NCI-H526 (cell line): ENCODE measurements around the gene DHX16.

ENCODE experiments used
- DNase-seq, 2 experiments: peaks; one replicate each; lab custom pipeline; 2025; lab: John Stamatoyannopoulos, UW

The DHX16 gene

DNA sequence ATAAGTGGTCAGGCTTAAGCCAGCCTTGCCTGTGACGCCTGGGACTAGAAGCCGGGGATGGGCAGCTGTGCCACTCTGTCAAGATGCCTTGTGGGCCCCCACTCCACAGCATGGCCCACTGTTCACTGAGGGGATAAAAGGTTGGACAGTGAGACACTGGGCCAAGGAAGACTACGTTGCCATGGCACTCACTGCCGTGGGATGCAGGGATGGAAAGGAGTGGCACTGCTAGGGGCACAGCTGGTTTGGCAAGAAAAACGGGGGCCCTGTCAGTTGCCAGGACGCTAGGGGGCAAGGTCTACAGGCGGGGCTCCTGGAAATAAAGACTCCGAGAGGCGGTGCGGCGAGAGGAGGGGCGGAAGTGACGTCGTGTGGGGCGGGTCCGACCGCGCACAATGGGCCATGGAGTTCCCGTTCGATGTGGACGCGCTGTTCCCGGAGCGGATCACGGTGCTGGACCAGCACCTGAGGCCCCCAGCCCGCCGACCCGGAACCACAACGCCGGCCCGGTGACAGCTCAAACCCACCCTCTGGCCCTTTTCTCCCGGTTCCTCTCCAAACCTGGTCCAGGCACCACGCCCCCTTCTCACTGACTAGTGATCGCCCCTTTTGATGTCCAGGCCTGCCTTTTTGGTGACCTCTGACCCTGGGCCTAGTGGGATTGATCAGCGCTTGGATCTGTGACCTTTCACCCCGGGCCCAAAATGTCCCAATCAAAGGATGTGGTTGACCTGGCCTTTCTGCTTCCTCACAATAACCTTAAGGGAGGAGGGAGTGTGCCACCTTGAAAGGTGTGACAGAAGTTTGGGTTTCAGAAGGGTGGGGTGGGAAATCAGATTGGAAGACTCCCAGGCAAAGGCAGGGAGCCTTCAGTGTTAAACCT, 46.1 kb downstream of the DHX16 start, which contains the start of gene ATAT1:
ATAT1 (plus strand) TSS at position 391 of the 883 bp plus-strand sequence.
- DNase-seq = peak; percentile 71 to 86

- no peak for DNase-seq
Measured at GRCh38 chr6:30625511-30625910, 47.3 kb downstream of the DHX16 start.

DNA sequence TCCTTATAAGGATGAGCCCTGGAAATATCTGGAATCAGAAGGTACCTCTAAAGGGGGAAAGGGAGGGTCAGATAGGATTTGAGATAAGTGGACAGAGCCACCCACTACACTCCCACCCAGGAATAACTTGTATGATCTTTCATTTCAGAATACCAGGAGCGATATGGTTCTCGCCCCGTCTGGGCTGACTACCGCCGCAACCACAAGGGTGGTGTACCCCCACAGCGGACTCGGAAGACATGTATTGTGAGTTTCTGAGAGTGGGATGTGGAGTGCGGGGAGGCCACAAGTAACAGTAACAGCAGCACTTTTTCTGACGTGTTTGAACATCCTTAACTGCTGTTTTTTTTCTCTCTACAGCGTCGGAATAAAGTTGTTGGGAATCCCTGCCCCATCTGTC, 53.2 kb downstream of the DHX16 start:
- DNase-seq = no peak

DNA sequence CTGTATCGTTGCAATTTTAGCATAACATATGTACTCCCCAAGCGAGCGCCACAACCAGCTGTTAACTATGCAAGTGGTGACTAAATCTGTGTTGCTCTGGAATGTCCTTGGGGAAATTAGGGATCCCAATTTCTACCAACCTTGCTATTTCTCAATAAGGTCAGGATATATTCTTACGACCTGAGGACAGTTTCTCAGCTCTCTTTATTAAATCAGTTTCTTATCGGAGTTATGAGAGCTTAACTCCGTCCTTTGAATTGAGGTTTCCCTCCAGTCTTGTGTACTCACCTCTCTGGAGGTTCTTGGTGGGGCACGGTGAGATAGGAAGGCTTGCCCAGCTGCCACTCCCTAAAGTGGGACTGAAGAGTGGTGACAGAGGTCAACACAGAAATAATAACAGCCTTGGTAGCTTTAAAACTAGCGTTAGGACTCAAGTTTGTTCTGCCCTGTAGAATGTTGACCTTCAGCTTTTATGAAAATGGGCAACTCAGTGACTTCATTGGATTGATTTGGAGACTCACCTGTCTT, 54.5 kb downstream of the DHX16 start:
- DNase-seq = no peak

GRCh38 chr6:30617565-30618269, 55.1 kb downstream of the DHX16 start, which contains the start of gene MRPS18B:
Gene MRPS18B, plus strand, starts transcription at chr6:30617840. Its CDS starts 26 bp downstream, at chr6:30617866.
- DNase-seq = peak; percentile 97 to 98

- DNase-seq = peak; percentile 99
Measured at GRCh38 chr6:30616811-30617564, 55.8 kb downstream of the DHX16 start, which contains the start of gene PPP1R10. Gene PPP1R10, minus strand, starts transcription at chr6:30617243. Its CDS starts 7,299 bp downstream, at chr6:30609944.

- peak in 1 of 2 experiments; percentile 25 for DNase-seq
Measured at GRCh38 chr6:30615958-30616810, 56.6 kb downstream of the DHX16 start.

GRCh38 chr6:30615219-30615957, 57.4 kb downstream of the DHX16 start:
- peak; percentile 29 to 55 for DNase-seq

GRCh38 chr6:30614843-30615218, 58.0 kb downstream of the DHX16 start:
- DNase-seq = peak; percentile 92 to 94

DNA sequence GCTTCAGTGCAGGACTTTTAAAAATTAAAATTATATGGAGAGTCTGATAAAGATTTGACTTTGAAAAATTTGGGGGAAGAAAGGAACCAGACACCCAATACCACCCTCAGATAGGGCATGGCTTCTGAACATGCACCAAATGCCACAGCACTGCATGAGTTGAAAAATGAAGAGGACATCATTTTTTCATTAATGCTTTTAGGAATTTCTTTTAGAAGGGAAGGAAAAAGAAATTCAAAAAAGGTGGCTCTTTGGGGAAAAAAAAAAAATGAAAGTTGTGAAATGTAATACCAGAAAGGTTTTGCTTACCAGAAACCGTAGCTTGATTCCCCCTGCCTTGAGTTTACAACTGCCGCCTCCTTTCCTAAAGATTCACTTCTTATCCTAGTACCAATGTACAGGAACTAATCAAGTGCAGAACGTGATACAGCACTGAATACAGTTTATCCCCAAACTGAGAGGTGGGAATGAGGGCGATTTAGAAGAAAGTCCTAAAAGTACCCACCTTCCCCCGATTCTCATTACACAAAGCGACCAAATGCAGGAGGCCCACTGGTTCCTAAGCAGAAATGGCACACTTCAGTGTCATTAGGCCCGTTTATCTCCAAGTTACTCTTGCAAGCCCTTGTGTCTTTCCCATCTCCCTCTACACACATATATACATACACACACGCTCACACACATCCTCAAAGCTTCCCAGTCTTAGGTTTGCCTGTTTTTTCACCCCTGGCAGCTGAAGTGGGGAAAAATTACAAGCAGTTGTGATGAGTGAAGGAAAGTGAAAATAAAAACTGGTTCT, 58.6 kb downstream of the DHX16 start:
- no peak for DNase-seq

DNA sequence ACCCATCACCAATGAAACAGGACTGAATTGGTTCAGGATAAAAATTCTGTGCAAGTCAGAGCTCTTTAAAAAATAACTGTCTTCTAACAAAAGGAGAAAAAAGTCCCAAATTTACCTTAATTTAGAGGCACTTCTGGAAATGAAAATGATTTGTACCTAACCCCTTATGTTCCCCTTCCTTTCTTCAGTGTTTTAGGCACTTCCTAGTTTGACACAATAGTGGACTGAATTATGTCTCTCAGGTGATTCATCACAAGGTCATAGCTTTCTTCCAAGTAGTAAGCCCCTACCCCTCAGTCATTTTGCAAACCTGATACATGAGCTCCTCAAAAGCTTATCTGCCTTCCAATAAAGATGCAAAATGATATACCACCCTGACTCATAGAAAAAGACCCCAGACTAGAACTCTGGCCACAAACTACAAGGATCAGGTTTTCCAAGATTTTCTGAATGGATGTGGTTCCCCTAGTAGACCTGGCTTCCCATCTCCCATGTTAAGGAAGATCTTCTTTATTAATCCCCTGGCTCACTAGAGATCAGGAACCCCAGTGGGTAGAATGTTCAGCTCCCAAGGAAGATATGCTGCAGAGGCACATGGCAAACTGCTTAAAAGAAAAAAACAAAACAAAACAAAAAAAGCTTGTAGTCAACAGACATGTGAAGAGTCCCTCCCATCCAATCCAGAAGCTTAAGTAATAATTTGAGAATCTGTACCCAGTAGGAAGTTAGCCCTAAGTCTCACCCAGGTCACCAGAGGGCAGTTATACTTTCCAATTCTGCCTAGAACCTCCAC, 59.4 kb downstream of the DHX16 start:
- DNase-seq = no peak

DNA sequence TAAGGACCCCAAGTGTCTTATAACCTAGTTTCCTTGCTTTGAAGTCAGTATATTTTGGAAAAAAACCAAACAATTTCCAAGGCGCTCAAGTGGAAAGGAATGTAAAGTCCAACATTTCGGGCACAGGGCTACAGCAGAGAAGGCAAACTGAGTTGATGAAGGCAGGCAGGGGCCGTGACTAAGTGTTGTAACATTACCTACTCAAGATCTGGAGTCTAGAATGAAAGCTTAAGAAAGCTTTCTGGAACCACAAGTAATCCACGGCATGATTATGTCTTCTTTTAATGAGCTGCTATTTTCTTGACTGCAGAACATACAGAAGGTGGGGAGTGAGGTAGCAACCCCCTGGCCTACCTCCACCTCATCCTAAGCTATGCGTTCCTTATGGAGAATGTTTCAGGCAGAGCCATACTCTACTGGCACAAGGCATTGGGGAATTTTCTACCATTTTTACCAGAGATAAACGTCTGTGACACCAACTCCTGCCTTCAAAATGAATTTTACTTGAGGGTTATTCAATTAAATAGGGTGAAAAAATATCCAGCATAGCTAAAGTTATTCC, 60.0 kb downstream of the DHX16 start:
- no peak for DNase-seq

DNA sequence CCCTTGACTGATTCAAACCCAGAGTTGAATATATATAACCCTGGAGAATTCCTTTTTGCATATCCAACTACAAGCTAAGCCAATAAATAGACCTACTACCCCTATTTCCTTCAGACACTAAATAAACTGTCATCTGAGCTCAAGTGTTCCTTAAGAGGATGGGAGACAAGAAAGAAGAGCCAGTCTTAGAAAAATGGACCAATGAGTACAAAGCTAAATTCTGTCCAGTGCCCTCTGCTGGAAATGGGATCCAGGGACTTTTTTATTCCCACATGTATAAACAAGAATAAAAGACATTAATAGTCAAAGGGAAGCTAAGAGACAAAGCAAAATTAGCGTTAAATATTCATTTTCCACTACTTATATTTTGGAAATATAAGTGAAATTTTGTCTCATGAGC, 60.6 kb downstream of the DHX16 start:
- DNase-seq = no peak

- no peak for DNase-seq
Measured at GRCh38 chr6:30611856-30612194, 61.0 kb downstream of the DHX16 start.

GRCh38 chr6:30611150-30611855, 61.5 kb downstream of the DHX16 start:
- DNase-seq = no peak

DNA sequence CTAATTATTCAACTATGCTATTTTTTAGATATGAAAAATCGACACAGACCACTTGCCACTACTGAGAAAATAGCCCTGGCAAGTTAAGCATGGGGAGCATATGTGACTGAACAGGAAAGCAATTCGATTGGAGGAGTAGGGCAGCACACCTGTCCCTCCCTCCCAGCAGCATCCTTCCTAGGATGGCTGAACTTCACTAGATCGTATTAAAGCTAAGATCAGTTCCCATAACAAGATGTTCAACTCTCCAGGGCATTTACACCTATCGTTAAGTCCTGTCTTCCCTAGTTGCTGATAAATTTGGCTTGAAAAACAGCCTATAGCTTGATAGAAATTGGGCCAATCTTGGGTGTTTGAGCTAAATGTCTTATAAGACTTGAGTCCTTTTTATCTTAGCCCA, 62.7 kb downstream of the DHX16 start:
- no peak for DNase-seq

- DNase-seq = no peak
Measured at GRCh38 chr6:30603961-30604360, 68.8 kb downstream of the DHX16 start.
